ENCODE data around the gene PSME2. TPM values are rescaled to one million over a fixed set of nuclear protein-coding genes. Genes with fewer than 3 reads are reported as not detected.

The PSME2 gene
- polyA plus RNA-seq, 1 donor from 2014 or later = 73.3 TPM

- no peaks in the 10 kb centered on the region for H3F3A ChIP-seq (ENCODE audit: insufficient read depth, low read length, poor library complexity, severe bottlenecking)
- no peak overlapping the region for H3K4me2 ChIP-seq (ENCODE audit: low read length)
- H3K4me3 ChIP-seq (ENCODE audit: low read length) = no peak overlapping the region
- H3K9me2 ChIP-seq (ENCODE audit: insufficient read depth, low read length) = no peaks in the 10 kb centered on the region
- no peaks in the 10 kb centered on the region for H4K20me1 ChIP-seq (ENCODE audit: insufficient read depth)
- no peaks in the 10 kb centered on the region for H3K79me2 ChIP-seq (replicated peaks; ENCODE audit: insufficient read depth, low read length)
- TF ChIP-seq TAF1 (IDR thresholded peaks at IDR 0.05; ENCODE audit: low read depth) = no peak
- TF ChIP-seq EZH2 (IDR thresholded peaks at IDR 0.05; ENCODE audit: borderline replicate concordance, insufficient read depth, low read length, poor library complexity, severe bottlenecking) = no peak
- no peak for TF ChIP-seq CTCF (IDR thresholded peaks at IDR 0.05; ENCODE audit: poor library complexity, severe bottlenecking)
- no peaks in the 10 kb centered on the region for H3K27me3 ChIP-seq (ENCODE audit: insufficient read depth, low read depth, low read length)
- no peak overlapping the region for H3K9ac ChIP-seq (ENCODE audit: low read length)
- no peaks in the 10 kb centered on the region for H3K36me3 ChIP-seq (ENCODE audit: insufficient read depth, low read length)
- H2AFZ ChIP-seq (ENCODE audit: low read depth, low read length) = no peak overlapping the region
- no peaks in the 10 kb centered on the region for H3K9me3 ChIP-seq (ENCODE audit: low read length)
- H3K27ac ChIP-seq (ENCODE audit: low read length) = no peak overlapping the region
These were observed 24.0 kb downstream of the PSME2 start for GRCh38 chr14:24122416-24122815.

- no peak overlapping the region for H3K27ac ChIP-seq (ENCODE audit: low read length)
- H3K79me2 ChIP-seq (replicated peaks; ENCODE audit: insufficient read depth, low read length) = peaks cover 3% of the 10 kb centered on the region
- H4K20me1 ChIP-seq (ENCODE audit: insufficient read depth) = no peaks in the 10 kb centered on the region
These were observed 25.2 kb downstream of the PSME2 start for GRCh38 chr14:24121210-24121609.

GRCh38 chr14:24119691-24120090, 26.7 kb downstream of the PSME2 start:
- Histone ChIP-seq H3K9me3 (ENCODE audit: low read length) (no peaks in the 10 kb centered on the region), H2AFZ (ENCODE audit: low read depth, low read length) (no peak overlapping the region), H3K9ac (ENCODE audit: low read length) (no peak overlapping the region), H4K20me1 (ENCODE audit: insufficient read depth) (no peaks in the 10 kb centered on the region), H3K36me3 (ENCODE audit: insufficient read depth, low read length) (no peaks in the 10 kb centered on the region), H3K4me2 (ENCODE audit: low read length) (no peak overlapping the region), H3K4me3 (ENCODE audit: low read length) (no peak overlapping the region), H3K27ac (ENCODE audit: low read length) (no peak overlapping the region), H3K79me2 (replicated peaks; ENCODE audit: insufficient read depth, low read length) (peaks cover 10% of the 10 kb centered on the region), H3F3A (ENCODE audit: insufficient read depth, low read length, poor library complexity, severe bottlenecking) (no peaks in the 10 kb centered on the region), H3K27me3 (ENCODE audit: insufficient read depth, low read depth, low read length) (no peaks in the 10 kb centered on the region), H3K9me2 (ENCODE audit: insufficient read depth, low read length) (no peaks in the 10 kb centered on the region)
- TF ChIP-seq TAF1 (IDR thresholded peaks at IDR 0.05; ENCODE audit: low read depth) (no peak), EP300 (conservative IDR thresholded peaks at IDR 0.05; ENCODE audit: poor library complexity, severe bottlenecking) (no peak), EZH2 (IDR thresholded peaks at IDR 0.05; ENCODE audit: borderline replicate concordance, insufficient read depth, low read length, poor library complexity, severe bottlenecking) (no peak), RAD21 (conservative IDR thresholded peaks at IDR 0.05) (no peak), MXI1 (conservative IDR thresholded peaks at IDR 0.05; ENCODE audit: poor library complexity, severe bottlenecking) (no peak)

More at GRCh38 chr14:24121210-24121609, 25.2 kb downstream of the PSME2 start:
- TF ChIP-seq EP300 (conservative IDR thresholded peaks at IDR 0.05; ENCODE audit: poor library complexity, severe bottlenecking) = no peak
- no peak overlapping the region for H3K9ac ChIP-seq (ENCODE audit: low read length)
- H3F3A ChIP-seq (ENCODE audit: insufficient read depth, low read length, poor library complexity, severe bottlenecking) = no peaks in the 10 kb centered on the region
- no peaks in the 10 kb centered on the region for H3K36me3 ChIP-seq (ENCODE audit: insufficient read depth, low read length)
- no peak overlapping the region for H3K4me3 ChIP-seq (ENCODE audit: low read length)
- no peaks in the 10 kb centered on the region for H3K9me2 ChIP-seq (ENCODE audit: insufficient read depth, low read length)
- H2AFZ ChIP-seq (ENCODE audit: low read depth, low read length) = no peak overlapping the region
- no peaks in the 10 kb centered on the region for H3K27me3 ChIP-seq (ENCODE audit: insufficient read depth, low read depth, low read length)
- H3K4me2 ChIP-seq (ENCODE audit: low read length) = no peak overlapping the region
- no peaks in the 10 kb centered on the region for H3K9me3 ChIP-seq (ENCODE audit: low read length)

- no peaks in the 10 kb centered on the region for H3K27me3 ChIP-seq (ENCODE audit: insufficient read depth, low read depth, low read length)
- no peak overlapping the region for H3K27ac ChIP-seq (ENCODE audit: low read length)
- H3K79me2 ChIP-seq (replicated peaks; ENCODE audit: insufficient read depth, low read length) = peaks cover 10% of the 10 kb centered on the region
- no peak overlapping the region for H2AFZ ChIP-seq (ENCODE audit: low read depth, low read length)
- H3K9me2 ChIP-seq (ENCODE audit: insufficient read depth, low read length) = no peaks in the 10 kb centered on the region
- no peaks in the 10 kb centered on the region for H3F3A ChIP-seq (ENCODE audit: insufficient read depth, low read length, poor library complexity, severe bottlenecking)
- H3K9me3 ChIP-seq (ENCODE audit: low read length) = no peaks in the 10 kb centered on the region
- no peaks in the 10 kb centered on the region for H4K20me1 ChIP-seq (ENCODE audit: insufficient read depth)
- no peak overlapping the region for H3K4me3 ChIP-seq (ENCODE audit: low read length)
- TF ChIP-seq EP300 (conservative IDR thresholded peaks at IDR 0.05; ENCODE audit: poor library complexity, severe bottlenecking) (no peak), RAD21 (conservative IDR thresholded peaks at IDR 0.05) (no peak), EZH2 (IDR thresholded peaks at IDR 0.05; ENCODE audit: borderline replicate concordance, insufficient read depth, low read length, poor library complexity, severe bottlenecking) (no peak), POLR2AphosphoS5 (IDR thresholded peaks at IDR 0.05) (no peak), MXI1 (conservative IDR thresholded peaks at IDR 0.05; ENCODE audit: poor library complexity, severe bottlenecking) (no peak), SMC3 (conservative IDR thresholded peaks at IDR 0.05; ENCODE audit: poor library complexity) (no peak), REST (IDR thresholded peaks at IDR 0.05; ENCODE audit: borderline replicate concordance) (no peak), CTCF (IDR thresholded peaks at IDR 0.05; ENCODE audit: poor library complexity, severe bottlenecking) (no peak)
- H3K4me2 ChIP-seq (ENCODE audit: low read length) = no peak overlapping the region
- H3K36me3 ChIP-seq (ENCODE audit: insufficient read depth, low read length) = no peaks in the 10 kb centered on the region
- H3K9ac ChIP-seq (ENCODE audit: low read length) = no peak overlapping the region
These were observed 29.2 kb downstream of the PSME2 start for GRCh38 chr14:24117179-24117578.

All from neural cell (in vitro differentiated cells).